GM23338 (cell line): ENCODE results near the gene EXOSC3. TPM values are rescaled to one million over a fixed set of nuclear protein-coding genes. Genes with fewer than 3 reads are reported as not detected.

Source experiments
- ATAC-seq: fragments of 200-7000 bp; cut with Tn5 transposase; 3 replicates; pipeline ENCODE4 v1.9.1; 2020
- DNase-seq: peaks from one replicate; pipeline ENCODE4 v3.0.0-alpha.2; 2015; ENCODE audit warnings: low spot score
- H2AFZ ChIP-seq: fragments of 200-600 bp; sonication (generic); 2 replicates; pipeline ENCODE4 v1.8.0; 2016; ENCODE audit warnings: antibody characterized with exemption, mild to moderate bottlenecking, moderate library complexity
- H3F3A ChIP-seq: fragments of 200-600 bp; sonication (generic); replicated peaks from 2 replicates; pipeline ENCODE4 v1.8.0; 2017; ENCODE audit warnings: antibody characterized with exemption, mixed run types, low read depth
- H3K27ac ChIP-seq: fragments of 200-600 bp; sonication (generic); 2 replicates; pipeline ENCODE4 v1.6.1; 2016; ENCODE audit warnings: low read depth
- H3K27me3 ChIP-seq: fragments of 200-600 bp; sonication (generic); 2 replicates; pipeline ENCODE4 v1.8.0; 2016; ENCODE audit warnings: mild to moderate bottlenecking, mixed run types, moderate library complexity; ENCODE audit not compliant: insufficient read depth
- H3K36me3 ChIP-seq: fragments of 200-600 bp; sonication (generic); 2 replicates; pipeline ENCODE4 v1.8.0; 2016; ENCODE audit warnings: mild to moderate bottlenecking; ENCODE audit not compliant: insufficient read depth
- H3K4me1 ChIP-seq: fragments of 200-600 bp; sonication (generic); 2 replicates; pipeline ENCODE4 v1.8.0; 2016; ENCODE audit warnings: mild to moderate bottlenecking, moderate library complexity; ENCODE audit not compliant: insufficient read depth
- H3K4me2 ChIP-seq: fragments of 200-600 bp; sonication (generic); 2 replicates; pipeline ENCODE4 v1.7.1; 2017; ENCODE audit warnings: mixed run types
- H3K4me3 ChIP-seq: fragments of 200-600 bp; sonication (generic); 2 replicates; pipeline ENCODE4 v1.6.1; 2016; ENCODE audit warnings: mixed run types
- H3K79me2 ChIP-seq: fragments of 200-600 bp; sonication (generic); replicated peaks from 2 replicates; pipeline ENCODE4 v1.8.0; 2017; ENCODE audit warnings: mild to moderate bottlenecking; ENCODE audit not compliant: insufficient read depth
- H3K9me2 ChIP-seq: fragments of 200-600 bp; sonication (generic); 2 replicates; pipeline ENCODE4 v1.8.0; 2017; ENCODE audit not compliant: insufficient read depth
- H4K20me1 ChIP-seq: fragments of 200-600 bp; sonication (generic); replicated peaks from 2 replicates; pipeline ENCODE4 v1.8.0; 2017; ENCODE audit warnings: mild to moderate bottlenecking; ENCODE audit not compliant: insufficient read depth
- H3K27ac Mint-ChIP-seq: 2 replicates; pipeline ENCODE4 v1.8.0; 2020; ENCODE audit warnings: inconsistent platforms, mild to moderate bottlenecking, moderate library complexity, mixed read lengths
- H3K27me3 Mint-ChIP-seq: 3 replicates; pipeline ENCODE4 v1.8.0; 2022; ENCODE audit warnings: low read depth, mild to moderate bottlenecking, moderate library complexity, mixed read lengths, inconsistent platforms; ENCODE audit not compliant: insufficient read depth, poor library complexity
- H3K36me3 Mint-ChIP-seq: 3 replicates; pipeline ENCODE4 v1.8.0; 2021; ENCODE audit warnings: low read depth, mild to moderate bottlenecking, inconsistent platforms, moderate library complexity, mixed read lengths
- H3K4me1 Mint-ChIP-seq: 3 replicates; pipeline ENCODE4 v1.8.0; 2020; ENCODE audit warnings: mild to moderate bottlenecking, inconsistent platforms, mixed read lengths
- H3K4me3 Mint-ChIP-seq: 3 replicates; pipeline ENCODE4 v1.8.0; 2021; ENCODE audit warnings: moderate library complexity, mild to moderate bottlenecking, inconsistent platforms, mixed read lengths
- H3K9me3 Mint-ChIP-seq: 3 replicates; pipeline ENCODE4 v1.8.0; 2020; ENCODE audit warnings: moderate library complexity, mild to moderate bottlenecking, inconsistent platforms, mixed read lengths
- CREB1 ChIP-seq: fragments of 250-450 bp; sonication (Bioruptor Pico); IDR thresholded peaks from 2 replicates; pipeline ENCODE4 v1.5.0; 2020; ENCODE audit warnings: low read depth, mild to moderate bottlenecking, moderate library complexity
- CTCF ChIP-seq, 2 experiments: fragments of 200-600 bp in 1 of 2; sonication (generic) in 1 of 2; conservative IDR thresholded peaks; 2 replicates each; pipeline versions ENCODE4 v1.5.1 to v1.6.1; 2016 to 2017; ENCODE audit warnings: antibody characterized with exemption in 2 of 2, low read depth in 2 of 2, mild to moderate bottlenecking in 2 of 2, moderate library complexity in 1 of 2
- EZH2 ChIP-seq: fragments of 200-600 bp; sonication (generic); IDR thresholded peaks from one replicate; pipeline ENCODE4 v1.8.0; 2017; ENCODE audit warnings: antibody characterized with exemption, mild to moderate bottlenecking, low read depth; ENCODE audit not compliant: unreplicated experiment
- EZH2phosphoT487 ChIP-seq: fragments of 200-600 bp; sonication (generic); IDR thresholded peaks from one replicate; pipeline ENCODE4 v1.8.1; 2018; ENCODE audit warnings: antibody characterized with exemption; ENCODE audit not compliant: unreplicated experiment
- JUNB ChIP-seq: IDR thresholded peaks from one replicate; pipeline ENCODE4 v1.6.1; 2016; ENCODE audit warnings: antibody characterized with exemption; ENCODE audit not compliant: unreplicated experiment
- NANOG ChIP-seq: IDR thresholded peaks from 2 replicates; pipeline ENCODE4 v1.6.1; 2016; ENCODE audit warnings: antibody characterized with exemption, borderline replicate concordance
- POLR2AphosphoS5 ChIP-seq: IDR thresholded peaks from 2 replicates; pipeline ENCODE4 v1.6.1; 2016; ENCODE audit warnings: antibody characterized with exemption, low read depth
- STAT1 ChIP-seq: IDR thresholded peaks from one replicate; pipeline ENCODE4 v1.6.1; 2016; ENCODE audit warnings: antibody characterized with exemption; ENCODE audit not compliant: unreplicated experiment
- ZNF114 ChIP-seq: fragments of 250-450 bp; sonication (Bioruptor Pico); IDR thresholded peaks from 2 replicates; pipeline ENCODE4 v1.5.0; 2020; ENCODE audit warnings: mild to moderate bottlenecking, moderate library complexity
- ZNF331 ChIP-seq: fragments of 250-450 bp; sonication (Bioruptor Pico); IDR thresholded peaks from 2 replicates; pipeline ENCODE4 v1.5.0; 2020; ENCODE audit warnings: low read depth, mild to moderate bottlenecking, moderate library complexity
- ZNF462 ChIP-seq: fragments of 250-450 bp; sonication (Bioruptor Pico); IDR thresholded peaks from 2 replicates; pipeline ENCODE4 v1.5.0; 2020; ENCODE audit warnings: mild to moderate bottlenecking, moderate library complexity
- polyA plus RNA-seq: library from polyadenylated mRNA; unstranded; fragments of >200 nt; fragmentation: Nextera tagmentation; extraction: Ambion mirVana; gene quantifications from 2 replicates; pipeline ENCODE4 v1.2.1, GENCODE V29; 2016
- total RNA-seq: library from RNA; depleted of rRNA; stranded (reverse); fragments of >200 nt; shearing (Covaris generic); gene quantifications from 2 replicates; pipeline ENCODE4 v1.2.3, GENCODE V29; 2014
- TF ChIP-seq, protein P1 (sequence below): IDR thresholded peaks from one replicate; pipeline ENCODE4 v1.6.1; 2018; ENCODE audit warnings: antibody characterized with exemption; ENCODE audit not compliant: unreplicated experiment
- TF ChIP-seq, protein P2 (sequence below): IDR thresholded peaks from 2 replicates; pipeline ENCODE4 v1.6.1; 2016; ENCODE audit warnings: antibody characterized with exemption

Gene EXOSC3
- total and polyA plus RNA-seq, 2 experiments from 2014 or later = 62.3 to 149 TPM

DNA sequence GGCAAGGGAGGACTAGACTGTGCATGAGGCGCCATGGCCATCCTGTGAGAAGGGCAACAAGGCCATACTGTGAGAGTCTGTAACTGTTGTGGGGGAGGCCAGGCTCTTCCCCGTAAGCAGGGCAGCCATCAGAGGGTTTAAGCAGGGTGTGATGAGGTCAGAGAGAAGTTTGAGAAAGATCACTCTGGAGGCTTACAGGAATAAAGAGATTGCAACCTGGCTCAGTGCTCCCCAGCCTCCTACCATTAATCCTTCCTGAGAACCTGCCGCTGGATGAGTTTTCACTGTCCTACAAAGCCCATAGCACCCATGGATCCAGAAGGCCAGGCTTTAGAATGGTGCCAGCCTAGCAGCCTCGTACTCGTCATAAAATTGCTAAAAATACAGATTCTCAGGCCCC is 45.6 kb downstream of the EXOSC3 start:
- H3K9me2 ChIP-seq = no peaks in the 10 kb centered on the region
- no peak overlapping the region for H3K4me2 ChIP-seq
- ATAC-seq (no peak), DNase-seq (no peak)
- no peaks in the 10 kb centered on the region for H4K20me1 ChIP-seq
- no peak overlapping the region for H3K27ac ChIP-seq
- Mint-ChIP-seq H3K36me3 (no peaks in the 10 kb centered on the region), H3K4me1 (peaks cover 4% of the 10 kb centered on the region; the same call in 1 of the 3 replicates), H3K27me3 (no peaks in the 10 kb centered on the region), H3K4me3 (no peak overlapping the region), H3K9me3 (no peaks in the 10 kb centered on the region), H3K27ac (no peak overlapping the region)
- no peak overlapping the region for H2AFZ ChIP-seq
- H3K79me2 ChIP-seq = no peaks in the 10 kb centered on the region
- H3K4me3 ChIP-seq = no peak overlapping the region
- TF ChIP-seq ZNF114 (no peak), JUNB (no peak), CTCF (conservative IDR thresholded peaks at IDR 0.05; ENCODE audit: low read depth in 2 of 2) (no peak), STAT1 (no peak), NANOG (no peak), ZNF331 (CRISPR knock-in tag) (no peak), CREB1 (CRISPR knock-in tag) (no peak), ZNF462 (no peak), EZH2phosphoT487 (no peak), EZH2 (no peak), POLR2AphosphoS5 (no peak)
- TF ChIP-seq, protein P1, sequence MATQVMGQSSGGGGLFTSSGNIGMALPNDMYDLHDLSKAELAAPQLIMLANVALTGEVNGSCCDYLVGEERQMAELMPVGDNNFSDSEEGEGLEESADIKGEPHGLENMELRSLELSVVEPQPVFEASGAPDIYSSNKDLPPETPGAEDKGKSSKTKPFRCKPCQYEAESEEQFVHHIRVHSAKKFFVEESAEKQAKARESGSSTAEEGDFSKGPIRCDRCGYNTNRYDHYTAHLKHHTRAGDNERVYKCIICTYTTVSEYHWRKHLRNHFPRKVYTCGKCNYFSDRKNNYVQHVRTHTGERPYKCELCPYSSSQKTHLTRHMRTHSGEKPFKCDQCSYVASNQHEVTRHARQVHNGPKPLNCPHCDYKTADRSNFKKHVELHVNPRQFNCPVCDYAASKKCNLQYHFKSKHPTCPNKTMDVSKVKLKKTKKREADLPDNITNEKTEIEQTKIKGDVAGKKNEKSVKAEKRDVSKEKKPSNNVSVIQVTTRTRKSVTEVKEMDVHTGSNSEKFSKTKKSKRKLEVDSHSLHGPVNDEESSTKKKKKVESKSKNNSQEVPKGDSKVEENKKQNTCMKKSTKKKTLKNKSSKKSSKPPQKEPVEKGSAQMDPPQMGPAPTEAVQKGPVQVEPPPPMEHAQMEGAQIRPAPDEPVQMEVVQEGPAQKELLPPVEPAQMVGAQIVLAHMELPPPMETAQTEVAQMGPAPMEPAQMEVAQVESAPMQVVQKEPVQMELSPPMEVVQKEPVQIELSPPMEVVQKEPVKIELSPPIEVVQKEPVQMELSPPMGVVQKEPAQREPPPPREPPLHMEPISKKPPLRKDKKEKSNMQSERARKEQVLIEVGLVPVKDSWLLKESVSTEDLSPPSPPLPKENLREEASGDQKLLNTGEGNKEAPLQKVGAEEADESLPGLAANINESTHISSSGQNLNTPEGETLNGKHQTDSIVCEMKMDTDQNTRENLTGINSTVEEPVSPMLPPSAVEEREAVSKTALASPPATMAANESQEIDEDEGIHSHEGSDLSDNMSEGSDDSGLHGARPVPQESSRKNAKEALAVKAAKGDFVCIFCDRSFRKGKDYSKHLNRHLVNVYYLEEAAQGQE = no peak
- TF ChIP-seq, protein P2, sequence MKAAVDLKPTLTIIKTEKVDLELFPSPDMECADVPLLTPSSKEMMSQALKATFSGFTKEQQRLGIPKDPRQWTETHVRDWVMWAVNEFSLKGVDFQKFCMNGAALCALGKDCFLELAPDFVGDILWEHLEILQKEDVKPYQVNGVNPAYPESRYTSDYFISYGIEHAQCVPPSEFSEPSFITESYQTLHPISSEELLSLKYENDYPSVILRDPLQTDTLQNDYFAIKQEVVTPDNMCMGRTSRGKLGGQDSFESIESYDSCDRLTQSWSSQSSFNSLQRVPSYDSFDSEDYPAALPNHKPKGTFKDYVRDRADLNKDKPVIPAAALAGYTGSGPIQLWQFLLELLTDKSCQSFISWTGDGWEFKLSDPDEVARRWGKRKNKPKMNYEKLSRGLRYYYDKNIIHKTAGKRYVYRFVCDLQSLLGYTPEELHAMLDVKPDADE = no peak
- no peaks in the 10 kb centered on the region for H3K27me3 ChIP-seq
- H3F3A ChIP-seq = no peaks in the 10 kb centered on the region
- no peaks in the 10 kb centered on the region for H3K36me3 ChIP-seq
- H3K4me1 ChIP-seq = no peaks in the 10 kb centered on the region
